Spleen (tissue), 11 donors: Measurements from ENCODE around the gene RAD23A. TPM values are rescaled to one million over a fixed set of nuclear protein-coding genes. Genes with fewer than 3 reads are reported as not detected.
A peak's percentile ranks its signal among the peaks of the same experiment; 100 is the strongest.

Experiments used
- DNase-seq: peaks from one replicate; pipeline ENCODE4 v3.0.0-alpha.2; 2020
- H3K27ac ChIP-seq, 8 donors: fragments of 200-600 bp; sonication (generic) in 7 of 8; 1 replicate in 4 of 8; 2 replicates in 4 of 8; pipeline versions ENCODE4 v1.5.0 to v1.8.0; 2016 to 2021; ENCODE audit warnings: inconsistent platforms in 4 of 8, mild to moderate bottlenecking in 4 of 8, moderate library complexity in 1 of 8
- H3K27me3 ChIP-seq, 7 donors: fragments of 200-600 bp; sonication (generic) in 6 of 7; replicated peaks in 1 of 7; 1 replicate in 4 of 7; 2 replicates in 3 of 7; pipeline versions ENCODE4 v1.5.0 to v1.8.0; 2016 to 2021; ENCODE audit warnings: inconsistent platforms in 3 of 7, mild to moderate bottlenecking in 1 of 7
- H3K36me3 ChIP-seq, 6 donors: fragments of 200-600 bp; sonication (generic) in 5 of 6; 1 replicate in 4 of 6; 2 replicates in 2 of 6; pipeline versions ENCODE4 v1.5.0 to v1.8.0; 2016 to 2021; ENCODE audit warnings: inconsistent platforms in 2 of 6
- H3K4me1 ChIP-seq, 6 donors: fragments of 200-600 bp; sonication (generic) in 5 of 6; 1 replicate in 3 of 6; 2 replicates in 3 of 6; pipeline versions ENCODE4 v1.5.0 to v1.8.0; 2016 to 2021; ENCODE audit warnings: inconsistent platforms in 3 of 6
- H3K4me3 ChIP-seq, 8 donors: fragments of 200-600 bp; sonication (generic) in 7 of 8; 1 replicate in 4 of 8; 2 replicates in 4 of 8; pipeline versions ENCODE4 v1.5.0 to v1.8.0; 2016 to 2021; ENCODE audit warnings: inconsistent platforms in 4 of 8, mild to moderate bottlenecking in 4 of 8, moderate library complexity in 2 of 8
- H3K9me3 ChIP-seq, 8 donors: fragments of 200-600 bp; sonication (generic) in 7 of 8; 1 replicate in 4 of 8; 2 replicates in 4 of 8; pipeline versions ENCODE4 v1.5.0 to v1.8.0; 2016 to 2021; ENCODE audit warnings: inconsistent platforms in 4 of 8
- POLR2A ChIP-seq, 3 donors: fragments of 450-650 bp; IDR thresholded peaks; one replicate each; pipeline ENCODE4 v1.5.1; 2017; ENCODE audit warnings: antibody characterized with exemption in 3 of 3, mild to moderate bottlenecking in 1 of 3
- POLR2AphosphoS5 ChIP-seq, 3 donors: sonication (generic); formaldehyde crosslinking; IDR thresholded peaks; one replicate each; pipeline ENCODE4 v1.5.1; 2017; ENCODE audit warnings: antibody characterized with exemption in 3 of 3
- WGBS, 5 donors: extraction: QIAGEN DNeasy Blood & Tissue Kit in 3 of 5; methylation state at CpG; one replicate each; pipeline versions ENCODE4 v1.1.5 to v1.1.7; 2013 to 2018; 5-methylcytosine and 5-hydroxymethylcytosine counted together
- intact Hi-C: fragments of 100-400 bp; cut with DNase I; formaldehyde crosslinking; loops from one replicate; pipeline ENCODE4 v1.15.0; 2023; ENCODE audit warnings: low total_unique reads
- polyA plus RNA-seq, 3 donors: library from polyadenylated mRNA; stranded (reverse); fragments of 200-250 nt; gene quantifications; one replicate each; pipeline ENCODE4 v1.2.1, GENCODE V29; 2013
- total RNA-seq, 7 donors: library from RNA; depleted of rRNA in 3 of 7; stranded (reverse); fragments of >200 nt in 3 of 7; fragmentation: NEBNext Ultra II Directional in 4 of 7; extraction: Animal tissue kit (Norgen Biotek cat#: 25700) in 4 of 7; gene quantifications; one replicate each; pipeline versions ENCODE4 v1.1.0 to v1.2.1, GENCODE V29; 2016 to 2021
- TF ChIP-seq, protein P1 (sequence below), 11 experiments: fragments of 200-600 bp in 7 of 11; fragments of 450-650 bp in 4 of 11; sonication (generic) in 4 of 11; IDR thresholded peaks in 8 of 11; conservative IDR thresholded peaks in 3 of 11; 1 replicate in 7 of 11; 2 replicates in 4 of 11; pipeline versions ENCODE4 v1.4.0 to v1.8.0; 2016 to 2021; ENCODE audit warnings: antibody characterized with exemption in 11 of 11, inconsistent platforms in 4 of 11, mild to moderate bottlenecking in 1 of 11
- donor health status: healthy with polysubstance abuse.
- donor health status: DM: no; HTN: no; CAD: no; lungs with moderate emphysema.
- donor health status: DM: no; HTN: no; CAD: no.
- donor health status: Bipolar disorder and iron deficiency.
- donor health status: healthy.
- donor health status: DM: no; HTN: no; CAD: no.
- donor health status: DM: yes; HTN: yes; CAD: no.

The RAD23A gene
- total and polyA plus RNA-seq, 10 donors, result 80.4 to 134 (median 92.3) TPM

- WGBS, 5 donors, result 1 to 9% (median 1%) methylated on average over 20 to 129 of the region's 129 CpGs
These were observed 50.1 kb downstream of the RAD23A start for GRCh38 chr19:12995596-12996405.

GRCh38 chr19:12996406-12997094 lies 50.9 kb downstream of the RAD23A start:
- intact Hi-C loops, result no loop called here
- TF ChIP-seq, protein P1, sequence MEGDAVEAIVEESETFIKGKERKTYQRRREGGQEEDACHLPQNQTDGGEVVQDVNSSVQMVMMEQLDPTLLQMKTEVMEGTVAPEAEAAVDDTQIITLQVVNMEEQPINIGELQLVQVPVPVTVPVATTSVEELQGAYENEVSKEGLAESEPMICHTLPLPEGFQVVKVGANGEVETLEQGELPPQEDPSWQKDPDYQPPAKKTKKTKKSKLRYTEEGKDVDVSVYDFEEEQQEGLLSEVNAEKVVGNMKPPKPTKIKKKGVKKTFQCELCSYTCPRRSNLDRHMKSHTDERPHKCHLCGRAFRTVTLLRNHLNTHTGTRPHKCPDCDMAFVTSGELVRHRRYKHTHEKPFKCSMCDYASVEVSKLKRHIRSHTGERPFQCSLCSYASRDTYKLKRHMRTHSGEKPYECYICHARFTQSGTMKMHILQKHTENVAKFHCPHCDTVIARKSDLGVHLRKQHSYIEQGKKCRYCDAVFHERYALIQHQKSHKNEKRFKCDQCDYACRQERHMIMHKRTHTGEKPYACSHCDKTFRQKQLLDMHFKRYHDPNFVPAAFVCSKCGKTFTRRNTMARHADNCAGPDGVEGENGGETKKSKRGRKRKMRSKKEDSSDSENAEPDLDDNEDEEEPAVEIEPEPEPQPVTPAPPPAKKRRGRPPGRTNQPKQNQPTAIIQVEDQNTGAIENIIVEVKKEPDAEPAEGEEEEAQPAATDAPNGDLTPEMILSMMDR (IDR thresholded peaks at IDR 0.05 in 8 of 11, conservative IDR thresholded peaks at IDR 0.05 in 3 of 11), result no peak
- TF ChIP-seq POLR2AphosphoS5 (IDR thresholded peaks at IDR 0.05), result peak in 1 of 3 donors; percentile 51
- peak; percentile 75 for DNase-seq

More at GRCh38 chr19:12995596-12996405, 50.1 kb downstream of the RAD23A start:
- TF ChIP-seq, protein P1 (IDR thresholded peaks at IDR 0.05 in 8 of 11, conservative IDR thresholded peaks at IDR 0.05 in 3 of 11), result no peak
- TF ChIP-seq POLR2A (IDR thresholded peaks at IDR 0.05), result no peak
- peak in 1 of 3 donors; percentile 25 for TF ChIP-seq POLR2AphosphoS5 (IDR thresholded peaks at IDR 0.05)
- Histone ChIP-seq H3K4me3 (peak overlapping the region; percentile 43 to 85 (median 57)), H3K27me3 (peaks cover 0 to 25% (median 5%) of the 10 kb centered on the region in 7 donors), H3K9me3 (no peaks in the 10 kb centered on the region), H3K36me3 (peaks cover 0 to 12% (median 0%) of the 10 kb centered on the region in 6 donors), H3K4me1 (peaks cover 0 to 30% (median 20%) of the 10 kb centered on the region in 6 donors), H3K27ac (peak overlapping the region in 6 of 8 donors; percentile 57 to 70 (median 66))
- DNase-seq, result peak; percentile 74
- intact Hi-C loops, result no loop called here

GRCh38 chr19:12997179-12997966 lies 51.7 kb downstream of the RAD23A start:
- peaks cover 0 to 25% (median 5%) of the 10 kb centered on the region in 7 donors for H3K27me3 ChIP-seq
- TF ChIP-seq POLR2AphosphoS5 (IDR thresholded peaks at IDR 0.05), result no peak
- TF ChIP-seq POLR2A (IDR thresholded peaks at IDR 0.05), result no peak
- TF ChIP-seq, protein P1 (IDR thresholded peaks at IDR 0.05 in 8 of 11, conservative IDR thresholded peaks at IDR 0.05 in 3 of 11), result no peak
- H3K36me3 ChIP-seq, result peaks cover 0 to 12% (median 0%) of the 10 kb centered on the region in 6 donors
- peaks cover 0 to 32% (median 20%) of the 10 kb centered on the region in 6 donors for H3K4me1 ChIP-seq
- peak overlapping the region in 3 of 8 donors; percentile 57 to 85 (median 62) for H3K4me3 ChIP-seq
- H3K27ac ChIP-seq, result peak overlapping the region in 3 of 8 donors; percentile 62 to 70 (median 64)
- intact Hi-C loops, result no loop called here
- 94 to 98% (median 95%) methylated on average over 19 to 25 of the region's 25 CpGs for WGBS, 5 donors
- DNase-seq, result peak; percentile 70
- H3K9me3 ChIP-seq, result no peaks in the 10 kb centered on the region

More at GRCh38 chr19:12996406-12997094, 50.9 kb downstream of the RAD23A start:
- peak overlapping the region; percentile 43 to 85 (median 56) for H3K4me3 ChIP-seq
- H3K36me3 ChIP-seq, result peaks cover 0 to 12% (median 0%) of the 10 kb centered on the region in 6 donors
- no peaks in the 10 kb centered on the region for H3K9me3 ChIP-seq
- H3K4me1 ChIP-seq, result peaks cover 0 to 30% (median 20%) of the 10 kb centered on the region in 6 donors
- peaks cover 0 to 25% (median 5%) of the 10 kb centered on the region in 7 donors for H3K27me3 ChIP-seq
- 28 to 47% (median 37%) methylated on average over 34 to 51 of the region's 52 CpGs for WGBS, 5 donors
- H3K27ac ChIP-seq, result peak overlapping the region in 6 of 8 donors; percentile 57 to 70 (median 66)
